ENCODE data around the gene ARFRP1. TPM values are rescaled to one million over a fixed set of nuclear protein-coding genes. Genes with fewer than 3 reads are reported as not detected.
A peak's percentile ranks its signal among the peaks of the same experiment; 100 is the strongest.

ARFRP1 gene
- total and polyA plus RNA-seq, 2 of the 4 experiments (the other 2 are of a cell fraction), result 25.3 to 36.6 TPM

- Histone ChIP-seq H2AK5ac (ENCODE audit: low read depth, low read length) (no peak overlapping the region), H3K4ac (ENCODE audit: low read depth, low read length) (no peak overlapping the region; the same call in 1 of the 2 replicates), H4K5ac (ENCODE audit: low read depth, low read length) (no peak overlapping the region), H3K23ac (ENCODE audit: low read depth, low read length) (no peak overlapping the region), H3K9ac (ENCODE audit: low read depth, low read length) (no peak overlapping the region), H3K4me1 (ENCODE audit: control insufficient read depth, insufficient read depth, low read length) (peaks cover 24% of the 10 kb centered on the region), H4K8ac (ENCODE audit: low read depth in 2 of 2, low read length in 2 of 2) (no peak overlapping the region), H2BK120ac (ENCODE audit: low read depth, low read length) (no peak overlapping the region), H2AFZ (replicated peaks; ENCODE audit: low read length, poor library complexity) (peak overlapping the region; percentile 8), H3K36me3 (ENCODE audit: control insufficient read depth, insufficient read depth, low read length) (peaks cover 29% of the 10 kb centered on the region), H3K9me1 (ENCODE audit: insufficient read depth, low read length) (no peaks in the 10 kb centered on the region), H3K27ac (ENCODE audit: insufficient read depth, low read length) (no peak overlapping the region), H3K9me3 (ENCODE audit: control insufficient read depth, insufficient read depth, low read length) (no peaks in the 10 kb centered on the region), H2AK9ac (replicated peaks; ENCODE audit: low read depth, low read length, poor library complexity) (no peak overlapping the region), H3K4me3 (ENCODE audit: insufficient read depth, low read depth, low read length) (no peak overlapping the region), H3K79me1 (ENCODE audit: low read depth in 1 of 2, low read length in 2 of 2) (peaks cover 22 to 75% of the 10 kb centered on the region in 2 experiments), H2BK20ac (ENCODE audit: low read depth, low read length) (no peak overlapping the region), H4K20me1 (ENCODE audit: insufficient read depth, low read length) (no peaks in the 10 kb centered on the region), H3K14ac (replicated peaks; ENCODE audit: low read depth, low read length) (no peak overlapping the region), H2BK15ac (ENCODE audit: low read depth, low read length) (no peak overlapping the region), H3K4me2 (ENCODE audit: low read depth, low read length) (no peak overlapping the region), H4K91ac (ENCODE audit: insufficient read depth, low read depth, low read length) (no peak overlapping the region), H3K56ac (ENCODE audit: extremely low read depth, insufficient read depth, low read length) (no peak overlapping the region), H3K27me3 (ENCODE audit: control insufficient read depth, insufficient read depth, low read length) (no peaks in the 10 kb centered on the region), H3K18ac (ENCODE audit: low read depth, low read length) (no peak overlapping the region), H2BK5ac (ENCODE audit: low read depth, low read length, poor library complexity, severe bottlenecking) (no peak overlapping the region)
- dilution Hi-C loops (cut with HindIII; ENCODE audit: low sequenced_read_pairs, unreplicated experiment), result no loop called here
- ATAC-seq (ENCODE audit: low read depth) (no peak), DNase-seq (no peak)
- WGBS, 2 experiments (ENCODE audit: extremely low coverage in 2 of 2, insufficient read length in 1 of 2), result 87% methylated on average over 8 of the region's 13 CpGs; no CpG with 5 or more reads in 1 of the 2 experiments
- ChIA-PET CTCF (no interaction called here), POLR2A (ENCODE audit: unreplicated experiment) (no interaction called here)
- intact Hi-C loops (cut with micrococcal nuclease), result no loop called here
- in situ Hi-C loops (cut with MboI; ENCODE audit: low sequenced_read_pairs), result loop anchor here (10.0 kb wide), 1 partner anchor 162 kb away; the partner anchor contains the start of genes ABHD16B and TPD52L2
- BruUV-seq (replicated peaks), result no TSS peak
- TF ChIP-seq, protein P1, sequence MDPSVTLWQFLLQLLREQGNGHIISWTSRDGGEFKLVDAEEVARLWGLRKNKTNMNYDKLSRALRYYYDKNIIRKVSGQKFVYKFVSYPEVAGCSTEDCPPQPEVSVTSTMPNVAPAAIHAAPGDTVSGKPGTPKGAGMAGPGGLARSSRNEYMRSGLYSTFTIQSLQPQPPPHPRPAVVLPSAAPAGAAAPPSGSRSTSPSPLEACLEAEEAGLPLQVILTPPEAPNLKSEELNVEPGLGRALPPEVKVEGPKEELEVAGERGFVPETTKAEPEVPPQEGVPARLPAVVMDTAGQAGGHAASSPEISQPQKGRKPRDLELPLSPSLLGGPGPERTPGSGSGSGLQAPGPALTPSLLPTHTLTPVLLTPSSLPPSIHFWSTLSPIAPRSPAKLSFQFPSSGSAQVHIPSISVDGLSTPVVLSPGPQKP (IDR thresholded peaks at IDR 0.05; ENCODE audit: borderline replicate concordance, low read depth, low read length), result no peak
- no peak for TF ChIP-seq MXI1 (IDR thresholded peaks at IDR 0.05; ENCODE audit: borderline replicate concordance, low read depth, low read length)
Observed at GRCh38 chr20:63702751-63703470, 4.9 kb downstream of the ARFRP1 start.
